GM12891 (cell line): Measurements from ENCODE around the gene TLN1.

Source experiments
- POLR2A ChIP-seq: IDR thresholded peaks from 2 replicates; pipeline ENCODE4 v1.6.1; 2011; ENCODE audit warnings: low read depth, low read length, control low read depth
- TAF1 ChIP-seq: IDR thresholded peaks from 2 replicates; pipeline ENCODE4 v1.6.1; 2011; ENCODE audit warnings: low read depth, low read length, control low read depth

DNA sequence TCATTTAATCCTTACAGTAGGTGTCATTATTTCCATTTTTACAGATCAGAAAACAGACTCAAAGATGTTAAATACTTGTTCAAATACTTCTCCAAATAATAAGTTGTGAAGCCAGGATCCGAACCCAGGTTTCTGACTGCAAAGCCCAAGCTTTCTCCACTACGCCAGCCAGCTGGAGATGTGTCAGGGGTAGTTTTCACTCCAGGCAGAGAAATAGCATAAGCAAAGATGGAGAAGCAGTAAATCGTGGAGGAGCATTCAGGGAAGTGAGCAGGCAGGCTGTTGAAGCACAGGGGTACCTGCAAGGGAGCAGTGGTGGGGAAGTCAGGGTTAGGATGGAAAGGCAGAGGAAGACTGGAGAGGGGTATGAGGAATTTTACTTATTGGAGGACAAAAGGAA is 2.9 kb downstream of the TLN1 start:
- TF ChIP-seq POLR2A = no peak
- no peak for TF ChIP-seq TAF1
